PFSK-1 (cell line): ENCODE data around the gene YIPF1.

Experiments used
- POLR2AphosphoS5 ChIP-seq: IDR thresholded peaks from 2 replicates; pipeline ENCODE4 v1.6.1; 2012; ENCODE audit warnings: low read depth, mild to moderate bottlenecking, control low read depth, low read length, moderate library complexity
- REST ChIP-seq, 2 experiments: IDR thresholded peaks; 2 replicates each; pipeline versions ENCODE4 v1.6.1 to v1.8.0; 2011 to 2012; ENCODE audit warnings: low read depth in 2 of 2, low read length in 2 of 2, control low read depth in 1 of 2, inconsistent platforms in 1 of 2, mild to moderate bottlenecking in 1 of 2, moderate library complexity in 1 of 2; ENCODE audit not compliant: insufficient read depth in 1 of 2

GRCh38 chr1:53919675-53920066 lies 30.1 kb upstream of the YIPF1 start:
- no peak for TF ChIP-seq REST (IDR thresholded peaks at IDR 0.05; ENCODE audit: insufficient read depth in 1 of 2, low read depth in 2 of 2, low read length in 2 of 2)
- no peak for TF ChIP-seq POLR2AphosphoS5
